IPS-15b (cell line): Measurements from ENCODE around the gene VCX3B.
"Not testable (repeated sequence)": the region's sequence is repeated elsewhere in the genome, so short reads cannot be mapped to it uniquely, and the experiment has no call there.

Experiments
- H3K27me3 ChIP-seq: one replicate; pipeline ENCODE4 v1.6.1; 2013; ENCODE audit warnings: low read length; ENCODE audit not compliant: control insufficient read depth, insufficient read depth
- H3K36me3 ChIP-seq: one replicate; pipeline ENCODE4 v1.6.1; 2013; ENCODE audit warnings: low read length; ENCODE audit not compliant: control insufficient read depth, insufficient read depth
- H3K4me1 ChIP-seq: one replicate; pipeline ENCODE4 v1.6.1; 2013; ENCODE audit warnings: mild to moderate bottlenecking, low read length; ENCODE audit not compliant: control insufficient read depth, insufficient read depth
- H3K4me3 ChIP-seq: one replicate; pipeline ENCODE4 v1.5.1; 2013; ENCODE audit warnings: low read depth, low read length
- H3K9ac ChIP-seq: one replicate; pipeline ENCODE4 v1.6.1; 2013; ENCODE audit warnings: low read depth, mild to moderate bottlenecking, low read length
- H3K9me3 ChIP-seq: one replicate; pipeline ENCODE4 v1.6.1; 2013; ENCODE audit warnings: mild to moderate bottlenecking, low read length; ENCODE audit not compliant: control insufficient read depth, insufficient read depth

VCX3B gene

GRCh38 chrX:8484360-8484949, 19.8 kb downstream of the VCX3B start:
- no peaks in the 10 kb centered on the region for H3K36me3 ChIP-seq
- H3K4me1 ChIP-seq: no peaks in the 10 kb centered on the region
- H3K9me3 ChIP-seq: no peaks in the 10 kb centered on the region
- H3K4me3 ChIP-seq: no peak overlapping the region
- H3K27me3 ChIP-seq: no peaks in the 10 kb centered on the region
- no peak overlapping the region for H3K9ac ChIP-seq

GRCh38 chrX:8495036-8495435, 30.4 kb downstream of the VCX3B start:
- not testable (repeated sequence) for H3K36me3 ChIP-seq, H3K9ac ChIP-seq, H3K9me3 ChIP-seq, H3K4me3 ChIP-seq, H3K27me3 ChIP-seq, H3K4me1 ChIP-seq

GRCh38 chrX:8500203-8500602, 35.6 kb downstream of the VCX3B start:
- no peaks in the 10 kb centered on the region for H3K9me3 ChIP-seq
- H3K36me3 ChIP-seq: no peaks in the 10 kb centered on the region
- no peaks in the 10 kb centered on the region for H3K27me3 ChIP-seq
- H3K9ac ChIP-seq: no peak overlapping the region
- no peaks in the 10 kb centered on the region for H3K4me1 ChIP-seq
- H3K4me3 ChIP-seq: no peak overlapping the region

GRCh38 chrX:8502101-8502500, 37.5 kb downstream of the VCX3B start:
- not testable (repeated sequence) for H3K36me3 ChIP-seq, H3K9me3 ChIP-seq, H3K27me3 ChIP-seq, H3K9ac ChIP-seq, H3K4me3 ChIP-seq, H3K4me1 ChIP-seq

- Histone ChIP-seq H3K27me3 (no peaks in the 10 kb centered on the region), H3K9me3 (no peaks in the 10 kb centered on the region), H3K4me1 (no peaks in the 10 kb centered on the region), H3K36me3 (no peaks in the 10 kb centered on the region), H3K9ac (no peak overlapping the region), H3K4me3 (no peak overlapping the region)
Observed at GRCh38 chrX:8504451-8504850, 39.8 kb downstream of the VCX3B start.
